Measurements from ENCODE around the gene EIF2S3. TPM values are rescaled to one million over a fixed set of nuclear protein-coding genes. Genes with fewer than 3 reads are reported as not detected.
"Not testable (repeated sequence)": the region's sequence is repeated elsewhere in the genome, so short reads cannot be mapped to it uniquely, and the experiment has no call there.

The EIF2S3 gene
- total RNA-seq, 2 experiments from 2014 or later = 197 to 202 TPM

GRCh38 chrX:24037729-24038128 is 17.0 kb upstream of the EIF2S3 start:
- Histone ChIP-seq H3K4me3 (ENCODE audit: low read length) (no peak overlapping the region), H3K36me3 (ENCODE audit: insufficient read depth, low read length) (no peaks in the 10 kb centered on the region), H3K9me3 (ENCODE audit: control insufficient read depth in 1 of 2, insufficient read depth in 1 of 2, low read length in 2 of 2) (no peaks in the 10 kb centered on the region), H3K27me3 (ENCODE audit: control insufficient read depth in 1 of 2, insufficient read depth in 2 of 2, low read length in 2 of 2) (no peaks in the 10 kb centered on the region), H3K4me1 (ENCODE audit: insufficient read depth, low read length) (no peaks in the 10 kb centered on the region), H3K27ac (ENCODE audit: low read depth in 1 of 2, low read length in 2 of 2) (no peak overlapping the region)
- intact Hi-C loops (cut with DNase I, micrococcal nuclease) = no loop called here
- Mint-ChIP-seq H3K36me3 (ENCODE audit: low read depth) (no peaks in the 10 kb centered on the region), H3K4me3 (no peak overlapping the region), H3K27me3 (no peaks in the 10 kb centered on the region), H3K9me3 (no peaks in the 10 kb centered on the region), H3K27ac (no peak overlapping the region), H3K4me1 (ENCODE audit: low read depth) (no peaks in the 10 kb centered on the region)
- ATAC-seq (ENCODE audit: poor library complexity) (no peak), DNase-seq (no peak)
- TF ChIP-seq CTCF (IDR thresholded peaks at IDR 0.05) = no peak
- ChIA-PET CTCF (no interaction called here), POLR2A (interaction anchor here (0.6 kb wide), 1 partner anchor 11 kb away, joined by 3 read pairs; no protein-coding TSS in a partner anchor)

GRCh38 chrX:24046060-24046459 is 8.7 kb upstream of the EIF2S3 start:
- intact Hi-C loops (cut with DNase I, micrococcal nuclease) = not testable (repeated sequence)

GRCh38 chrX:24049643-24050042 is 5.1 kb upstream of the EIF2S3 start:
- intact Hi-C loops (cut with DNase I, micrococcal nuclease) = loop anchor here (10.0 kb wide), 3 partner anchors 105 to 355 kb away; no protein-coding TSS in a partner anchor
- H3K9me3 Mint-ChIP-seq; DNase-seq; H3K27me3 ChIP-seq (ENCODE audit: control insufficient read depth in 1 of 2, insufficient read depth in 2 of 2, low read length in 2 of 2); H3K4me3 Mint-ChIP-seq; H3K27ac ChIP-seq (ENCODE audit: low read depth in 1 of 2, low read length in 2 of 2); H3K36me3 ChIP-seq (ENCODE audit: insufficient read depth, low read length); ATAC-seq (ENCODE audit: poor library complexity); H3K27ac Mint-ChIP-seq; H3K4me3 ChIP-seq (ENCODE audit: low read length); H3K36me3 Mint-ChIP-seq (ENCODE audit: low read depth); H3K4me1 ChIP-seq (ENCODE audit: insufficient read depth, low read length); H3K9me3 ChIP-seq (ENCODE audit: control insufficient read depth in 1 of 2, insufficient read depth in 1 of 2, low read length in 2 of 2); CTCF ChIA-PET; H3K27me3 Mint-ChIP-seq; POLR2A ChIA-PET: not testable (repeated sequence)
- peaks cover 11% of the 10 kb centered on the region for H3K4me1 Mint-ChIP-seq (ENCODE audit: low read depth)

More at GRCh38 chrX:24046060-24046459, 8.7 kb upstream of the EIF2S3 start:
- H3K4me1 ChIP-seq (ENCODE audit: insufficient read depth, low read length); POLR2A ChIA-PET; H3K9me3 ChIP-seq (ENCODE audit: control insufficient read depth in 1 of 2, insufficient read depth in 1 of 2, low read length in 2 of 2); ATAC-seq (ENCODE audit: poor library complexity); H3K36me3 ChIP-seq (ENCODE audit: insufficient read depth, low read length); H3K4me3 ChIP-seq (ENCODE audit: low read length); H3K27ac ChIP-seq (ENCODE audit: low read depth in 1 of 2, low read length in 2 of 2); H3K27me3 Mint-ChIP-seq; H3K4me3 Mint-ChIP-seq; DNase-seq; H3K27me3 ChIP-seq (ENCODE audit: control insufficient read depth in 1 of 2, insufficient read depth in 2 of 2, low read length in 2 of 2); H3K27ac Mint-ChIP-seq; H3K4me1 Mint-ChIP-seq (ENCODE audit: low read depth); H3K36me3 Mint-ChIP-seq (ENCODE audit: low read depth); H3K9me3 Mint-ChIP-seq: not testable (repeated sequence)
- CTCF ChIA-PET = interaction anchor here (1.2 kb wide), 1 partner anchor 8 kb away, joined by 4 read pairs; the partner anchor contains the start of gene EIF2S3

- H3K9me3 ChIP-seq (ENCODE audit: control insufficient read depth in 1 of 2, insufficient read depth in 1 of 2, low read length in 2 of 2); H3K36me3 ChIP-seq (ENCODE audit: insufficient read depth, low read length); H3K4me3 ChIP-seq (ENCODE audit: low read length); H3K27me3 ChIP-seq (ENCODE audit: control insufficient read depth in 1 of 2, insufficient read depth in 2 of 2, low read length in 2 of 2); H3K36me3 Mint-ChIP-seq (ENCODE audit: low read depth); ATAC-seq (ENCODE audit: poor library complexity); DNase-seq; H3K27me3 Mint-ChIP-seq; H3K4me1 ChIP-seq (ENCODE audit: insufficient read depth, low read length); H3K27ac ChIP-seq (ENCODE audit: low read depth in 1 of 2, low read length in 2 of 2); H3K9me3 Mint-ChIP-seq; CTCF ChIA-PET: not testable (repeated sequence)
- intact Hi-C loops (cut with DNase I, micrococcal nuclease) = loop anchor here (10.0 kb wide), 3 partner anchors 104 to 356 kb away; no protein-coding TSS in a partner anchor
- Mint-ChIP-seq H3K4me1 (ENCODE audit: low read depth) (peaks cover 17% of the 10 kb centered on the region), H3K27ac (peak overlapping the region; percentile 78), H3K4me3 (peak overlapping the region; percentile 86)
- POLR2A ChIA-PET = interaction anchor here (1.2 kb wide), 1 partner anchor 143 kb away, joined by 5 read pairs; the partner anchor contains the start of genes APOO and CXorf58
Measured at GRCh38 chrX:24050522-24051318, 4.0 kb upstream of the EIF2S3 start.
